ENCODE results near the gene CXXC4.

GRCh38 chr4:104457308-104457981 is 37.2 kb downstream of the CXXC4 start:
- TF ChIP-seq CTCF (conservative IDR thresholded peaks at IDR 0.05 in 1 of 2, IDR thresholded peaks at IDR 0.05 in 1 of 2; ENCODE audit: low read depth in 1 of 2, low read length in 2 of 2): no peak
- no peak for TF ChIP-seq EZH2 (IDR thresholded peaks at IDR 0.05; ENCODE audit: low read length, missing control alignments)

Measured in fibroblast of lung (primary cell).